DLD1 (cell line): ENCODE data around the gene OIT3.

Experiments used
- in situ Hi-C: cut with HindIII; loops from 2 replicates; pipeline ENCODE4 v1.10.0; 2017; ENCODE audit warnings: low sequenced_read_pairs

The OIT3 gene

GRCh38 chr10:72951760-72952159, 58.2 kb downstream of the OIT3 start:
- in situ Hi-C loops: no loop called here

DNA sequence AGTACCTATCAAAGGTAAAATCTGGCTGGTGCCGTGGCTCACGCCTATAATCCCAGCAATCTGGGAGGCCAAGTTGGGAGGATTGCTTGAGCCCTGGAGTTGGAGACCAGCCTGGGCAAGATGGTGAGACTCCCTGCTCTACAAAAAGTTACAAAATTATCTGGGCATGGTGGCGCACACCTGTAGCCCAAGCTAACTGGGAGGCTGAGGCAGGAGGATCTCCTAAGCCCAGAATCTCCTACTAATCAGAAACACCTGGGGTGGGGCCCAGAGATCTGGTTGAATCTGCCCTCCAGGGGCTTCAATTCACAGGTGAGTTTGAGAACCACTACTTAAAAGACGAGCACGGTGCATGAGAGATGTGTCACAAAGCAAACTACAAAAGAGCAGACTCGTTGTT, 58.6 kb downstream of the OIT3 start:
- in situ Hi-C loops: no loop called here

DNA sequence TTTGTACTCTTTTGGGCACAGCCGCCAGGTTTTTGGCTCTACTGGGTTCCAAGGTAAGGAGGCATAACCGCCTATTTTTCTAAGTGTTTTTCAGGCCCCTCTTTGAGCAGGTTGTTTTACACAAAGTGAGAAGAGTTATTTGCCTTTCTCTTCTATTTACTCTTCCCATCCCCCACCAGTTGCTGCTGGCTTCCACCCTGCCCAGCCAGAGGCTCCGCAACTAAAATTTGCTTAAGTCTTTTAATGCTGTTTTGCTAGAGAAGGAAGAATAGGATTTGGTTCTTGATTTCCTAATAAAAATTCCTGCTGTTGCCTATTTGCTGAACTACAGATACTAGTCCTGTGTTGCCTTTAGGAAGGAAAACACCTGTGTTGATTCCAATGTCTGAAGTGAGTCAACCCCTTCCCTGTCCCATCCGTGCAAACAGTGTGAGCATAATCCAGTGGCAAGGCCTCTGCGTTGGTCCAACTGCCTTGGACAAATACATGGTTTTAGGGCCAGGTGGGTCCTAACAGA, 59.2 kb downstream of the OIT3 start:
- in situ Hi-C loops: no loop called here

- in situ Hi-C loops: no loop called here
Observed at GRCh38 chr10:72953687-72954086, 60.1 kb downstream of the OIT3 start.

GRCh38 chr10:72954230-72954595, 60.7 kb downstream of the OIT3 start:
- in situ Hi-C loops: no loop called here

DNA sequence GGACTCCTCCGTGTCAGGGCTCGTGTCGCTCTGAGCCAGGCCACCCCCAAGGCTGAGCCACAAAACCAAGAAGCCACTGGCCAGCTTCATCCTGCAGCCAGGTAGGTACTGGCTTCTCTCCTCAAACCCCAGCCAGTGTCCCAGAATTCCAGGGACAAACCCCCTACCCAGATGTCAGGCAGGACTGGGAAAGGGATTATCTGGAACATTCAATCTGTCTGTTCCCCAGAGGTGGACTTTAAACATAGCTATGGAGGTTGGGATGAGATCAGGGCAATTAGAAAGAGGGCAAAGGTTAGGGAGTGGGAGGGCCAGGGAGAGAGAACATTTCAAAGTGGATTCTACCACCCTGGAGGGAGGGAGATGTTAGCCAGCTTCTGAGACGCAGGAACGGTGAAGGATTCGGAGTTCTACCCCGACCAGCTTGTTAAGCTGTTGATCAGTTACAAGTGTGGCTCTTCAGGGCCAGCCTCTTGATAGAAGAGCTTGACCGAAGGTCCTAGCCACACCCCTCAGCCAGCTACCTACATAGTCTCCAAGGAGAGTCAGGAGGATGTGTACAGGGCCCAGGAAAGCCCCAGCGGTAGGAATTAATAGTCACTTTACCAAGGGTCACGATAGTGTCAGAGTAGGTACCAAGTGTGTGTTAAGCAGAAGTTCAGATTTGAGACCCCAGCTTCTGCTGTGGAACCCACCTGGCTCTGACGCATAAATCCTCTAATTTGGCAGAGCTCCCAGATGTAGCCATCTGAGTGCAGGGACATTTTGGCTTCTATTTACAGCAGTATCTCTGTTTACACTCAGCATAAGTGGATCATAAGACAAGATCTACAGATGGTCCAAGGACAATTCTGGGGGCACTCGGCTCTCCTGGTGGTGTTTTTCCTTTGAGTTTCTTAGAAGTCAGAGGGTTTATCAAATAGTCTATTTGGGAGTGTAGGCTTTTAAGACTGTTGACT, 61.3 kb downstream of the OIT3 start, which contains the start of gene PLA2G12B:
Gene PLA2G12B (minus strand): TSS at position 211 of the 959 bp plus-strand sequence. CDS start 121 bp downstream, at position 90.
- in situ Hi-C loops: no loop called here

DNA sequence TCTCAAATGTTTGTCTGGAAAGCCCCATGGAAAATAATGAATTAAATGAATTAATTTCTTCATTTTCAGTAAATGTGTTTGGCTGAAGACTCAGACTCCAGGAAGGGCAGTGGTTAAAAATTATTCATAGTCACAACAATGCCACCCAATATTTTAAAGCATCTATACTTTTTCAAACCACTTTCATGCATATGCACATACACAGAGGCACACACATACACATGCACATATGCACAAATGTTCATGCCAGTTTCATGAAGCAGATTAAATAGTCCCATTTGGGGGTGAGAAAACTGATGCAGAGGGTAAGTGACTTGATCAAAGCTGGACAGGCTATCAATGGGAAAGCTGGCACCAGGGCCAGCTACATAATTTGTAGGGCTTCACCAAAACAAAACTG, 62.5 kb downstream of the OIT3 start:
- in situ Hi-C loops: no loop called here

DNA sequence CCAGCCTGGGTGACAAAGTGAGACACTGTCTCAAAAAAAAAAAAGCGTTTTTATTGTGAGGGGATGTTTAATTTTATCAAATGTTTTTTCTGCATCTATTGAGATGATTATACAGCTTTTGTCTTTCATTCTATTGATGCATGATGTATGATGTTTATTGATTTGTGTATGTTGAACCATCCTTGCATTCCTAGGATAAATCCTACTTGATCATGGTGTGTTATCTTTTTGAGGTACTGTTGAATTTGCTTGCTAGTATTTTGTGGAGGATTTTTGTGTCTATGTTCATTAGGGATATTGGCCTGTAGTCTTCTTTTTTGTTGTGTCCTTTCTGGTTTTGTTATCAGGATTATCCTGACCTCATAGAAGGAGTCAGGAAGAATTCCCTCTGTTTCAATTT, 83.3 kb downstream of the OIT3 start:
- in situ Hi-C loops: no loop called here

GRCh38 chr10:72979709-72980108, 86.2 kb downstream of the OIT3 start:
- in situ Hi-C loops: no loop called here

DNA sequence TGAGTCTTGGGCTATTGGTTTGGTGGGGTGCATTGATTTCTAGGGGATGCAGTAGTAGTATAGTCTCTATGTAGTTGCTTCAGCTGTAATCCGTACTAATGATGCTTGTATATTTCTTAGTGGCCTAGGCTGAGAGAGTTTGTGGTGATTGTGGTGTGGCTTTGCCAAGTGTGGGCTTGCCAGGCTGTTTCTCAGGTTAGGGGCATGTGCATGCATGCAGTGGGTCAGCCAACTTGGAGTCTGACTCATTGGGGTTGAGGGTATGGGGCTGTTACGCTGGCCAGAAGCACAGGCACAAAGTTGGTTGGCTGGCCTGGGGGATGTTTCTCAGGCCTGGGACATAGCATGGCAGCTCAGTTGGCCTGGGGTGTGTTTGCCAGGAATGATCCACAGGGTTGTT, 86.8 kb downstream of the OIT3 start:
- in situ Hi-C loops: no loop called here

- in situ Hi-C loops: no loop called here
Observed at GRCh38 chr10:72981028-72981881, 87.7 kb downstream of the OIT3 start.

DNA sequence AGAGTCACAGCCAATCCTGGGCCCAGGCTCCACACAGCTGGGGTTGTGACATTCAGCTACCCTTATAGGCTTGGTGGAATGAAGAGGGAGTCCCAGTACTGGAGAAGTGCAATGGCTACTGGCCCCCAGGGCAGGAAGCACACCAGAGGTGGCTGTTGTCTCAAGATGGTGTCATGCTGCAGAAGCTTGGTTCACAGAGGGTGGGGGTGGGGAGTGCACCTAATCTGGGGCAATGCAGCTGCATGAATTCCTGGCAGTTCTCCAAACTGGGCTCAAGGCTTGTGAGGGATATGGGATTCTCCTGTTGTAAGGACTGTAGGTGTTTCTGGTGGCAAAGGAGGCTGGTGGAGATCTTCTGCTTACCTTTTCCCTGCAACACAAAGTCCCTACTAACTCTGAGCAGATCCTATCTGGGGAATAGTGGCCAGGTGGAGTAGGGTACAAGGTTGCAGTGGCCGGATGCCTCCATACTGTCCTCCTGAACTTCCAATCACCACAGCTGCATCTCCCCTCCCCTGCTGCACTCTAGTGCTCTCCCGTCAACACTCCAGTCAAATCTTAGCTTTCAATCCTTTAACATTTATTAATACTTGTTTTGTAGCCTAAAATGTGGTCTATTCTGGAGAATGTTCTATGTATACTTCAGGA, 88.5 kb downstream of the OIT3 start:
- in situ Hi-C loops: no loop called here
